SK-N-SH treated with all-trans-retinoic acid at 6 μM for 48 hours (cell line): ENCODE data around the gene WNT7A.

Experiments used
- ATAC-seq: fragments of 200-7000 bp; cut with Tn5 transposase; 3 replicates; pipeline ENCODE4 v1.9.1; 2020; ENCODE audit warnings: mild to moderate bottlenecking, moderate library complexity
- ARNTL ChIP-seq: fragments of 450-650 bp; formaldehyde crosslinking; IDR thresholded peaks from 2 replicates; pipeline ENCODE4 v1.5.0; 2020; ENCODE audit warnings: low read depth, mild to moderate bottlenecking, moderate library complexity, borderline replicate concordance
- BACH2 ChIP-seq: fragments of 250-450 bp; sonication (Bioruptor Pico); IDR thresholded peaks from 2 replicates; pipeline ENCODE4 v1.9.0; 2021; ENCODE audit warnings: mild to moderate bottlenecking, borderline replicate concordance
- CSDC2 ChIP-seq: fragments of 250-450 bp; sonication (Bioruptor Pico); IDR thresholded peaks from 2 replicates; pipeline ENCODE4 v1.5.0; 2020; ENCODE audit warnings: mild to moderate bottlenecking, moderate library complexity
- ESRRG ChIP-seq: fragments of 250-450 bp; sonication (Bioruptor Pico); IDR thresholded peaks from 2 replicates; pipeline ENCODE4 v1.6.1; 2021; ENCODE audit warnings: mild to moderate bottlenecking
- GLIS3 ChIP-seq: fragments of 250-450 bp; sonication (Bioruptor Pico); IDR thresholded peaks from 2 replicates; pipeline ENCODE4 v1.5.0; 2020; ENCODE audit warnings: mild to moderate bottlenecking, moderate library complexity
- ISL1 ChIP-seq: fragments of 250-450 bp; sonication (Bioruptor Pico); IDR thresholded peaks from 2 replicates; pipeline ENCODE4 v2.1.2; 2022; ENCODE audit warnings: mild to moderate bottlenecking, moderate library complexity
- OSR1 ChIP-seq: fragments of 250-450 bp; sonication (Bioruptor Pico); IDR thresholded peaks from 2 replicates; pipeline ENCODE4 v1.8.0; 2022; ENCODE audit warnings: moderate library complexity, mild to moderate bottlenecking, inconsistent platforms
- PPARA ChIP-seq: fragments of 250-450 bp; sonication (Bioruptor Pico); IDR thresholded peaks from 2 replicates; pipeline ENCODE4 v1.5.0; 2020; ENCODE audit warnings: mild to moderate bottlenecking, borderline replicate concordance
- RARB ChIP-seq: fragments of 250-450 bp; sonication (Bioruptor Pico); IDR thresholded peaks from 2 replicates; pipeline ENCODE4 v1.8.0; 2021; ENCODE audit warnings: mild to moderate bottlenecking, moderate library complexity
- SNAI2 ChIP-seq: fragments of 250-450 bp; sonication (Bioruptor Pico); IDR thresholded peaks from 2 replicates; pipeline ENCODE4 v1.5.0; 2020; ENCODE audit warnings: mild to moderate bottlenecking, moderate library complexity
- TCF4 ChIP-seq: fragments of 250-450 bp; sonication (Bioruptor Pico); IDR thresholded peaks from 2 replicates; pipeline ENCODE4 v1.8.0; 2021; ENCODE audit warnings: mild to moderate bottlenecking, moderate library complexity, borderline replicate concordance
- TOX ChIP-seq: fragments of 250-450 bp; sonication (Bioruptor Pico); IDR thresholded peaks from 2 replicates; pipeline ENCODE4 v1.8.0; 2021; ENCODE audit warnings: mild to moderate bottlenecking, moderate library complexity, borderline replicate concordance
- ZC3H10 ChIP-seq: fragments of 250-450 bp; sonication (Bioruptor Pico); IDR thresholded peaks from 2 replicates; pipeline ENCODE4 v1.5.1; 2021; ENCODE audit warnings: mild to moderate bottlenecking, moderate library complexity
- ZFP30 ChIP-seq: fragments of 450-650 bp; formaldehyde crosslinking; IDR thresholded peaks from 2 replicates; pipeline ENCODE4 v1.5.0; 2022; ENCODE audit warnings: mild to moderate bottlenecking, moderate library complexity
- ZNF565 ChIP-seq: fragments of 450-650 bp; formaldehyde crosslinking; conservative IDR thresholded peaks from 2 replicates; pipeline ENCODE4 v1.5.0; 2020; ENCODE audit warnings: low read depth, mild to moderate bottlenecking, moderate library complexity
- ZNF70 ChIP-seq: fragments of 450-650 bp; formaldehyde crosslinking; IDR thresholded peaks from 2 replicates; pipeline ENCODE4 v1.5.0; 2020; ENCODE audit warnings: mild to moderate bottlenecking, moderate library complexity
- ZNF8 ChIP-seq: fragments of 450-650 bp; formaldehyde crosslinking; IDR thresholded peaks from 2 replicates; pipeline ENCODE4 v1.5.0; 2020; ENCODE audit warnings: mild to moderate bottlenecking, moderate library complexity
- TF ChIP-seq, protein P1 (sequence below): fragments of 250-450 bp; sonication (Bioruptor Pico); IDR thresholded peaks from 2 replicates; pipeline ENCODE4 v1.8.0; 2020; ENCODE audit warnings: mild to moderate bottlenecking, moderate library complexity, borderline replicate concordance
- TF ChIP-seq, protein P2 (sequence below): fragments of 250-450 bp; sonication (Bioruptor Pico); IDR thresholded peaks from 2 replicates; pipeline ENCODE4 v1.8.0; 2021; ENCODE audit warnings: low read depth, mild to moderate bottlenecking, moderate library complexity, borderline replicate concordance
- TF ChIP-seq, protein P3 (sequence below): fragments of 250-450 bp; sonication (Bioruptor Pico); IDR thresholded peaks from 2 replicates; pipeline ENCODE4 v1.5.0; 2020; ENCODE audit warnings: mild to moderate bottlenecking, moderate library complexity
- TF ChIP-seq, protein P4 (sequence below): fragments of 250-450 bp; sonication (Bioruptor Pico); IDR thresholded peaks from 2 replicates; pipeline ENCODE4 v1.5.1; 2020; ENCODE audit warnings: low read depth, mild to moderate bottlenecking, moderate library complexity

Gene WNT7A

DNA sequence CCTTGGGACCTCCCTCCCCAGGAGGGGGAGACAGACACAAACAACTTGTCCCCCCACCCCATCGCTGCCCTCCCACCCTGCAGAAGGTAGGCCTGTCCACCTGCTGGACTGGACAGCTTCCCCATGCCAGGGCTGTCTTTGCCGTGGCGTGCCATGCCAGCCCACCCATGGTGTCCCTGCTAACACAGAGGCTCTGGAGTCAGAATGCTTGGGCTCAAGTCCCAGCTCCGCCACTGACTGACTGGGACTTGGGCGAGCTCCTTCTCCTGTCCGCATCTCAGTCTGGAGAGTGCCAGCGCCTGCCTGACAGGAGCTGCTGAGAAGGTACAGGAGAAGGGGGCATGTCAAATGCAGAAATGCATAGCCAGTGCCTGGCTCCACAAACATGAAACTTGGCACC, 23.9 kb downstream of the WNT7A start:
- ATAC-seq, result no peak
- TF ChIP-seq ZFP30 (CRISPR knock-in tag) (no peak), CSDC2 (no peak), TCF4 (CRISPR knock-in tag) (no peak), ZNF565 (CRISPR knock-in tag) (no peak), ZNF70 (no peak), ZC3H10 (CRISPR knock-in tag) (no peak), BACH2 (no peak), GLIS3 (CRISPR knock-in tag) (no peak), SNAI2 (CRISPR knock-in tag) (no peak), ISL1 (CRISPR knock-in tag) (no peak), ZNF8 (no peak)
- TF ChIP-seq, protein P1, sequence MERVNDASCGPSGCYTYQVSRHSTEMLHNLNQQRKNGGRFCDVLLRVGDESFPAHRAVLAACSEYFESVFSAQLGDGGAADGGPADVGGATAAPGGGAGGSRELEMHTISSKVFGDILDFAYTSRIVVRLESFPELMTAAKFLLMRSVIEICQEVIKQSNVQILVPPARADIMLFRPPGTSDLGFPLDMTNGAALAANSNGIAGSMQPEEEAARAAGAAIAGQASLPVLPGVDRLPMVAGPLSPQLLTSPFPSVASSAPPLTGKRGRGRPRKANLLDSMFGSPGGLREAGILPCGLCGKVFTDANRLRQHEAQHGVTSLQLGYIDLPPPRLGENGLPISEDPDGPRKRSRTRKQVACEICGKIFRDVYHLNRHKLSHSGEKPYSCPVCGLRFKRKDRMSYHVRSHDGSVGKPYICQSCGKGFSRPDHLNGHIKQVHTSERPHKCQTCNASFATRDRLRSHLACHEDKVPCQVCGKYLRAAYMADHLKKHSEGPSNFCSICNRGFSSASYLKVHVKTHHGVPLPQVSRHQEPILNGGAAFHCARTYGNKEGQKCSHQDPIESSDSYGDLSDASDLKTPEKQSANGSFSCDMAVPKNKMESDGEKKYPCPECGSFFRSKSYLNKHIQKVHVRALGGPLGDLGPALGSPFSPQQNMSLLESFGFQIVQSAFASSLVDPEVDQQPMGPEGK, result no peak
- TF ChIP-seq, protein P2, sequence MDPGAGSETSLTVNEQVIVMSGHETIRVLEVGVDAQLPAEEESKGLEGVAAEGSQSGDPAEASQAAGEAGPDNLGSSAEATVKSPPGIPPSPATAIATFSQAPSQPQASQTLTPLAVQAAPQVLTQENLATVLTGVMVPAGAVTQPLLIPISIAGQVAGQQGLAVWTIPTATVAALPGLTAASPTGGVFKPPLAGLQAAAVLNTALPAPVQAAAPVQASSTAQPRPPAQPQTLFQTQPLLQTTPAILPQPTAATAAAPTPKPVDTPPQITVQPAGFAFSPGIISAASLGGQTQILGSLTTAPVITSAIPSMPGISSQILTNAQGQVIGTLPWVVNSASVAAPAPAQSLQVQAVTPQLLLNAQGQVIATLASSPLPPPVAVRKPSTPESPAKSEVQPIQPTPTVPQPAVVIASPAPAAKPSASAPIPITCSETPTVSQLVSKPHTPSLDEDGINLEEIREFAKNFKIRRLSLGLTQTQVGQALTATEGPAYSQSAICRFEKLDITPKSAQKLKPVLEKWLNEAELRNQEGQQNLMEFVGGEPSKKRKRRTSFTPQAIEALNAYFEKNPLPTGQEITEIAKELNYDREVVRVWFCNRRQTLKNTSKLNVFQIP (CRISPR knock-in tag), result no peak

DNA sequence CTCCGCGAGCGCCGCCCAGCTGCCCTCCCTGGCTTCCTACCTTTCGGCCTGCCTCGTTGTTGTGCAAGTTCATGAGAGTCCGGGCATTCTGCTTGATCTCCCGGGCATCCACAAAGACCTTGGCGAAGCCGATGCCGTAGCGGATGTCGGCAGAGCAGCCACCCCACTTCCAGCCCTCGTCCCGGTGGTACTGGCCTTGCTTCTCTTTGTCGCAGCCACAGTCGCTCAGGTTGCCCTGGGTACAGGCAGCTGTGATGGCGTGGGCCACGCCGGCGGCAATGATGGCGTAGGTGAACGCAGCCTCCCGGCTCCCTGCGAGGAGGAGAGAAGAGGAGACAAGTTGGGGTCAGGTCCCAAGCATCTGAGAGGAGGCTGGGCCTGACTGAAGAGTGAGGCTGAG, 25.4 kb downstream of the WNT7A start:
- ATAC-seq, result no peak
- TF ChIP-seq SNAI2 (CRISPR knock-in tag), result no peak
- TF ChIP-seq ZNF70, result no peak
- no peak for TF ChIP-seq ARNTL (CRISPR knock-in tag)
- no peak for TF ChIP-seq ISL1 (CRISPR knock-in tag)
- no peak for TF ChIP-seq GLIS3 (CRISPR knock-in tag)
- no peak for TF ChIP-seq ZFP30 (CRISPR knock-in tag)
- TF ChIP-seq, protein P3, sequence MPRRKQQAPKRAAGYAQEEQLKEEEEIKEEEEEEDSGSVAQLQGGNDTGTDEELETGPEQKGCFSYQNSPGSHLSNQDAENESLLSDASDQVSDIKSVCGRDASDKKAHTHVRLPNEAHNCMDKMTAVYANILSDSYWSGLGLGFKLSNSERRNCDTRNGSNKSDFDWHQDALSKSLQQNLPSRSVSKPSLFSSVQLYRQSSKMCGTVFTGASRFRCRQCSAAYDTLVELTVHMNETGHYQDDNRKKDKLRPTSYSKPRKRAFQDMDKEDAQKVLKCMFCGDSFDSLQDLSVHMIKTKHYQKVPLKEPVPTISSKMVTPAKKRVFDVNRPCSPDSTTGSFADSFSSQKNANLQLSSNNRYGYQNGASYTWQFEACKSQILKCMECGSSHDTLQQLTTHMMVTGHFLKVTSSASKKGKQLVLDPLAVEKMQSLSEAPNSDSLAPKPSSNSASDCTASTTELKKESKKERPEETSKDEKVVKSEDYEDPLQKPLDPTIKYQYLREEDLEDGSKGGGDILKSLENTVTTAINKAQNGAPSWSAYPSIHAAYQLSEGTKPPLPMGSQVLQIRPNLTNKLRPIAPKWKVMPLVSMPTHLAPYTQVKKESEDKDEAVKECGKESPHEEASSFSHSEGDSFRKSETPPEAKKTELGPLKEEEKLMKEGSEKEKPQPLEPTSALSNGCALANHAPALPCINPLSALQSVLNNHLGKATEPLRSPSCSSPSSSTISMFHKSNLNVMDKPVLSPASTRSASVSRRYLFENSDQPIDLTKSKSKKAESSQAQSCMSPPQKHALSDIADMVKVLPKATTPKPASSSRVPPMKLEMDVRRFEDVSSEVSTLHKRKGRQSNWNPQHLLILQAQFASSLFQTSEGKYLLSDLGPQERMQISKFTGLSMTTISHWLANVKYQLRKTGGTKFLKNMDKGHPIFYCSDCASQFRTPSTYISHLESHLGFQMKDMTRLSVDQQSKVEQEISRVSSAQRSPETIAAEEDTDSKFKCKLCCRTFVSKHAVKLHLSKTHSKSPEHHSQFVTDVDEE, result no peak
- TF ChIP-seq PPARA (CRISPR knock-in tag), result no peak
- no peak for TF ChIP-seq ESRRG (CRISPR knock-in tag)
- TF ChIP-seq ZC3H10 (CRISPR knock-in tag), result no peak
- TF ChIP-seq ZNF8, result no peak
- no peak for TF ChIP-seq ZNF565 (CRISPR knock-in tag)
- TF ChIP-seq OSR1 (CRISPR knock-in tag), result no peak
- no peak for TF ChIP-seq TCF4 (CRISPR knock-in tag)
- TF ChIP-seq, protein P4, sequence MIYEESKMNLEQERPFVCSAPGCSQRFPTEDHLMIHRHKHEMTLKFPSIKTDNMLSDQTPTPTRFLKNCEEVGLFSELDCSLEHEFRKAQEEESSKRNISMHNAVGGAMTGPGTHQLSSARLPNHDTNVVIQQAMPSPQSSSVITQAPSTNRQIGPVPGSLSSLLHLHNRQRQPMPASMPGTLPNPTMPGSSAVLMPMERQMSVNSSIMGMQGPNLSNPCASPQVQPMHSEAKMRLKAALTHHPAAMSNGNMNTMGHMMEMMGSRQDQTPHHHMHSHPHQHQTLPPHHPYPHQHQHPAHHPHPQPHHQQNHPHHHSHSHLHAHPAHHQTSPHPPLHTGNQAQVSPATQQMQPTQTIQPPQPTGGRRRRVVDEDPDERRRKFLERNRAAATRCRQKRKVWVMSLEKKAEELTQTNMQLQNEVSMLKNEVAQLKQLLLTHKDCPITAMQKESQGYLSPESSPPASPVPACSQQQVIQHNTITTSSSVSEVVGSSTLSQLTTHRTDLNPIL (CRISPR knock-in tag), result no peak
- TF ChIP-seq CSDC2, result no peak
- TF ChIP-seq BACH2, result no peak
- TF ChIP-seq TOX, result no peak

DNA sequence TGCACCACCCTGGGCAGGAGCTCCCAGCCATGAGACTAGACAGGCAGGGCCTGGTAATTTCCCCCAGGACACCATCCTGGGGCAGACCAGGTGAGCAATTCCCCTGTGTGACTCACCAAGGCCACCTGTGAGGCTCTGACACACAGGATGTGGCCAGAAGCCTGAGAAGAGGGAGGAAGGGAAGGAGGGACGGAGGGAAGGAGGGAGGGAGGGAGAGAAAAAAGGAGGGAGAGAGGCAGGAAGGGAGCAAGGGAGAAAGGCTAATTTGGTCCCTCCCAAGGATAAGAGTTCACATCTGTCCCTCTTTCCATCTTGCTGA, 25.9 kb downstream of the WNT7A start:
- ATAC-seq, result no peak
- TF ChIP-seq ZC3H10 (CRISPR knock-in tag) (no peak), BACH2 (no peak), ZNF70 (no peak), ZNF8 (no peak), TOX (no peak), PPARA (CRISPR knock-in tag) (no peak), ARNTL (CRISPR knock-in tag) (no peak), RARB (CRISPR knock-in tag) (no peak), ZFP30 (CRISPR knock-in tag) (no peak), SNAI2 (CRISPR knock-in tag) (no peak), OSR1 (CRISPR knock-in tag) (no peak)
- TF ChIP-seq, protein P2 (CRISPR knock-in tag), result no peak
- TF ChIP-seq, protein P4 (CRISPR knock-in tag), result no peak
- TF ChIP-seq, protein P3, result no peak
- TF ChIP-seq, all 23 proteins: peak for 0
